Measurements from ENCODE around the gene SP4. TPM values are rescaled to one million over a fixed set of nuclear protein-coding genes. Genes with fewer than 3 reads are reported as not detected.

Gene SP4
- 1 to 10 TPM; 3.0 to 5.1 (median 3.5) TPM for total RNA-seq
- polyA plus RNA-seq = 1 to 10 TPM; 1.3 to 2.8 TPM

- 0 to 1% methylated on average over 30 to 63 of the region's 63 CpGs for WGBS, 2 donors
- DNase-seq (peak; percentile 94 to 96 (median 96)), FAIRE-seq (no peak), ATAC-seq (peak; percentile 80 to 91 (median 83))
- intact Hi-C loops (cut with DNase I) = no loop called here
- Histone ChIP-seq H3K36me3 (no peaks in the 10 kb centered on the region), H3K9me3 (no peaks in the 10 kb centered on the region), H3K27ac (peak within 1 kb of the TSS; percentile 97 to 99 (median 98)), H3K4me3 (peak within 1 kb of the TSS; percentile 66 to 84 (median 78)), H3K4me1 (peaks cover 0 to 36% (median 24%) of the 10 kb centered on the region in 3 donors), H3K27me3 (no peaks in the 10 kb centered on the region)
- no peak for TF ChIP-seq CTCF (IDR thresholded peaks at IDR 0.05)
These were observed at the start of gene SP4 for GRCh38 chr7:21427871-21428658. Gene SP4, plus strand, starts transcription at chr7:21428083. Its CDS starts 169 bp downstream, at chr7:21428252.

- Histone ChIP-seq H3K4me1 (peaks cover 3 to 8% (median 8%) of the 10 kb centered on the region in 3 donors), H3K4me3 (no peak overlapping the region), H3K9me3 (no peaks in the 10 kb centered on the region), H3K36me3 (no peaks in the 10 kb centered on the region), H3K27me3 (no peaks in the 10 kb centered on the region), H3K27ac (no peak overlapping the region)
- intact Hi-C loops (cut with DNase I) = no loop called here
- WGBS, 2 donors = 7 to 8% methylated on average over 2 of the region's 2 CpGs
- DNase-seq (no peak), ATAC-seq (peak; percentile 38 to 91 (median 78)), FAIRE-seq (no peak)
- no peak for TF ChIP-seq CTCF (IDR thresholded peaks at IDR 0.05)
These were observed 44.4 kb upstream of the SP4 start for GRCh38 chr7:21383227-21384220.

GRCh38 chr7:21393937-21394336 is 33.9 kb upstream of the SP4 start:
- H3K27ac ChIP-seq = no peak overlapping the region
- FAIRE-seq = no peak
- no peaks in the 10 kb centered on the region for H3K36me3 ChIP-seq
- no peak for DNase-seq
- no peak for ATAC-seq
- H3K9me3 ChIP-seq = no peaks in the 10 kb centered on the region
- no peaks in the 10 kb centered on the region for H3K27me3 ChIP-seq
- intact Hi-C loops (cut with DNase I) = no loop called here
- WGBS, 2 donors = 25 to 35% methylated on average over 2 of the region's 2 CpGs
- no peak for TF ChIP-seq CTCF (IDR thresholded peaks at IDR 0.05)
- no peak overlapping the region for H3K4me3 ChIP-seq
- H3K4me1 ChIP-seq = no peaks in the 10 kb centered on the region

GRCh38 chr7:21401944-21402343 is 25.9 kb upstream of the SP4 start:
- Histone ChIP-seq H3K9me3 (no peaks in the 10 kb centered on the region), H3K27me3 (no peaks in the 10 kb centered on the region), H3K4me3 (no peak overlapping the region), H3K4me1 (no peaks in the 10 kb centered on the region), H3K36me3 (no peaks in the 10 kb centered on the region), H3K27ac (no peak overlapping the region)
- 84 to 87% methylated on average over 5 of the region's 5 CpGs for WGBS, 2 donors
- intact Hi-C loops (cut with DNase I) = no loop called here
- FAIRE-seq (no peak), DNase-seq (no peak), ATAC-seq (no peak)
- no peak for TF ChIP-seq CTCF (IDR thresholded peaks at IDR 0.05)

Measured in pancreas (tissue), 10 donors.